GM19240 (cell line): ENCODE results near the gene CORO7.
"Not testable (repeated sequence)": the region's sequence is repeated elsewhere in the genome, so short reads cannot be mapped to it uniquely, and the experiment has no call there.

Experiments
- DNase-seq: peaks from one replicate; pipeline ENCODE4 v3.0.0; 2011; ENCODE audit warnings: low spot score; ENCODE audit not compliant: insufficient read length

CORO7 gene

GRCh38 chr16:4356820-4357219 lies 59.6 kb downstream of the CORO7 start:
- no peak for DNase-seq

DNA sequence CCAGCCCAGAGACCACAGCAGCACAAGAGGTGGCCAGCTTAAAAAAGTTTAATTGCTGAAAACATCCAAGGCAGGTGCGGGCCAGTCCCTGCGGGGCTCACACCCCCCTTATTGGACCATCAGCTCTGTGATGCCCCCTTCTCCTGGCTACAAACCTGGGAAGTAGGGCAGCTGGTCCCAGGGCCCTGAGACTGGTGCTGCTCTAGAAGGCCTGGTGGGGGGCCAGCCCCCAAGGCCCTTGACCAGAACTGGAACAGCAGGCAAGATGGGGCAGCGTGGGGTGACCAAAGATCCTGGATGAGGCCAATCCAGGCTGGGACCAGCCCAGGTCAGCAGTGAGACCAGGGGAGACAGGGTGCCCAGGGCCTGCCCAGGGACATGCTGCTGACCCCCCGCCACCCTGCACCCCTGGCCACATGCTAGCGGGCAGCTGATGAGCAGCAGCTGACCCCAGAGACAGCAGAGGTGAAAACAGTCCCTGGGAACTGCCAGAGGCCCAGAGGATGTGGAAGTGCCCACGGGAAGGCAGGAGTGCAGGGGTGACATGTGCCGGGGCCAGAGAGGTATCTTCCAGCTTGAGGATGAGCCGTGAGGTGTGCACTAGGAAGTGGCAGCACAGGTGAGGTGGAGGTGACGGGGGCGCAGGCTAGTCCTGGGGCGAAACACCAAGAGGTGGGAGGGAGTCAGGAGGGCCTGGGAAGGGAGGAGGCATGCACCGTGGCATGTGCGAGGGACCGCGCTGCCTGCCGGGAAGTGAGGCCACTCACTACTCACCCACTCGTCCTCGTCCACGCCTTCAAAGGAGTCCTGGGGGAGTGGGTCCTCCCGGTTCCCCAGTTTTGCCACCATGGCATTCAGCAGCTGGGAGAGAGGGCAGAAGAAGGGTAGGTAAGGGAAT lies 61.6 kb downstream of the CORO7 start:
- no peak for DNase-seq

- no peak for DNase-seq
Observed at GRCh38 chr16:4353675-4354074, 62.7 kb downstream of the CORO7 start.

- no peak for DNase-seq
Observed at GRCh38 chr16:4352843-4353242, 63.6 kb downstream of the CORO7 start.

GRCh38 chr16:4351880-4352279 lies 64.5 kb downstream of the CORO7 start:
- DNase-seq: no peak

DNA sequence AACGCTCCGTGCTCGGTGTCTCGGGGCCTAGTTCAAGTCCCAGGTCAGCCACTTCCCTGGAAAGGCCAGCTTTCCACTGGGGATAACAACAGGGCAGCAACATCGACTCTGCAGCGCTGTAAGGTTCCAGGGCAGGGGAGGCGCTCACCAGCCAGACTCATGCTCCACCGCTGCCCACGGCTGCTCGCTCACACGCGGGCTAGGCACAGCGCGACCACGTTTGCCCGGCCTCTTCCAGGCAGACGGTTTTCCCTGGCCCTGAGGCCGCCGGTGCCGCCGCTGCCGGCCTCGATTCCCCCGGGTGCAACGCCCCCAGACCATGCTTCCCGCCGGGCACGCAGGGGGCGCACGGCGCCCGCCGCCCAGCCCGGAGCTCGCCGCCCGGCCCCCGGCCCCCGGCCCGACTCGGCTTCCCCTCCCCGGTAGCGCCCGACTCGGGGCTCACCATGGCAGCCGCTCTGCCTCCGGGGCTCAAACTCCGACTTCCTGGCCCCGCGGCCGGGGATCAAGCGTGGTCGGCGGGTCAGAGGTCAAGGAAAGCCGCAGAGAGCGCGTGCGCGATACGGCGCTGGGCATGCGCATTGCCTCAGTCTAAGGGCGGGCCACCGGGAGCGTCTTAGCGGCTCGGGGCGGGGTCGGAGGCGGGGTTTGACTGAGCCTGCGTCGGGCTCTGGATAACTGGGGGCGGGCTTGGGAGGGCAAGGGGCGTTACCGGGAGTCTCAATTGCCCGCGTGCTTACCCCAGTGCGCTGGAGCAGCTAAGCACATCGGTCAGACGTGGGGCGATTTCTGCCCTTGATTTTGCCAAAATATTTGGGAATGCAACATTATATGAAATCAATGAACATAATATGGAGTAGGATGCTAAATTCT lies 65.4 kb downstream of the CORO7 start, which contains the start of gene PAM16:
Gene PAM16 (minus strand): TSS at position 535 of the 873 bp plus-strand sequence. CDS start 87 bp downstream, at position 448.
- DNase-seq: peak; percentile 97

GRCh38 chr16:4350365-4350786 lies 66.0 kb downstream of the CORO7 start:
- DNase-seq: no peak

GRCh38 chr16:4349332-4349731 lies 67.1 kb downstream of the CORO7 start:
- DNase-seq: no peak

DNA sequence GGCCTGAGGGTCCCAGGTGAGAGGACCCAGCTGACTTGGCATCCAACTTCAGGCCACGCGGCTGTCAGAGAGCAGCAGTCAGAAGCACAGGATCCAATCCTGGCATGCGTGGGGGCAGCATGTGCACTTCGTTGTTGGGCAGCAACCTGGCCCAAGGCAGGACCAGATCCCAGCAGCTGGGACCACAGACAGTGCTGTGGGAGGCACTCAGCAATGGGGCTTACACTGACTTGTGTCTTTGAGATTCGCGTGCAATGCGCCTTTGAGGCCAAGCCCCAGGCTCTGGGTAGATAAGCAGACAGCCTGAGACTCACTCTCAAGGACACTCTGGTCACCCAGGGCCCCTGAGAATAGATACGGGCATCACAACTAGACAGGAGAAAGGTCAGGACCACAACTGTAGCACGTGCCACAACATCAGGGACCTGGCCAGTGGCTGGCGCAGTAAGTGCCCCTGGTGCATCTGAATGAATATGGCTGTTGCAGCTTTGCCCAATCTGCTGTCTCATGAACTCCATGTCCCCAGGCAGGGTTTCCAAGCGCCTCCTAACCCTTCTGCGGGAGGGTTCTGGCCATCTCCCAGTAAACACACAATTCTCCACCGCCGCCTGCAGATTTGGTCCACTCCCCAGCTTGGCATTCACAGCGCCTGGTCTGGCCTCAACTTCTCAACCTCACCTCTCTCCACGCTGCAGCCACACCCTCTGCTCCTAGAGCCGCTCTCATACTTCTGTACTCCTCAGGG lies 68.5 kb downstream of the CORO7 start:
- no peak for DNase-seq

GRCh38 chr16:4347010-4347409 lies 69.4 kb downstream of the CORO7 start:
- DNase-seq: no peak

- DNase-seq: no peak
Observed at GRCh38 chr16:4345836-4346781, 70.3 kb downstream of the CORO7 start.

GRCh38 chr16:4344983-4345835 lies 71.2 kb downstream of the CORO7 start:
- no peak for DNase-seq

GRCh38 chr16:4344300-4344982 lies 72.0 kb downstream of the CORO7 start:
- not testable (repeated sequence) for DNase-seq

GRCh38 chr16:4342866-4343744 lies 73.3 kb downstream of the CORO7 start:
- DNase-seq: no peak

- DNase-seq: no peak
Observed at GRCh38 chr16:4341250-4341649, 75.1 kb downstream of the CORO7 start.

DNA sequence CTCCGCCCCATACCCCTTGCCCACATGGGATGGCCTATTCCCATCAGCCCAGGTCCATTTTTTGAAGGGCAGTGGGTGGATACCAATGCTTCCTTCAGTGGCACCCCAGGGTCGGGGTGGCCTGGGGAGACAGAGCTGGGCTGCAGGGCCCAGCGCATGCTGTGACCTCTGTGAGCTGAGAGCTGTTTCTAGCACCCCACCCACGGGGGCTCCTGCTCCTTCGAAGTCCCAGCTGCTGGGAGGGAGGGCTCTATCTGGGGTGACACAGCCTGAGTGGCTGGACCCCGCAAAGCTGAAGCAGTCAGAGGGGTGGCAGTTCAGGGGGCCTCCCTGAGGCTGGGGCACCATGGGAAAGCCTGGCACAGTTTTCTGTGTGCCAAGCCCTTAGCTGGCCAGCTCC lies 76.0 kb downstream of the CORO7 start:
- no peak for DNase-seq

DNA sequence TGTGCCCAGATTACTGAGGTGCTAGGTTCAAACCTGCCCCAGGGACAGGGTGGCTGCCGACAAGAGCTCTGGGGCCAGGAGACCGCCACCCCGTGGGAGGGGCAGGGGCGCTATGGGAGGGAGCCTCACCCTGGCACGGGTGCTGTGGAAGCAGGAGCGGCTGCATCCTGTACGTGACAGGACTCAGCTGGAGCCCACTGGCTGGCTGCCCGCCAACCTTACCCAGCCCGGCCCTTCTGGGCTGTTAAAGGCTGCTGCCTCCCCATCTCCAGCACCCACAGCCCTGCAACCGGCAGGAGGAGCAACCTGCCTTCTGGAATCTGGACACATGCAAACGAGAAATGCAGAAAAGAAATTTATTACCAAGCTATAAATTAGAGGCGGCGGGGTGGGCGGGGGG lies 76.5 kb downstream of the CORO7 start:
- no peak for DNase-seq

DNA sequence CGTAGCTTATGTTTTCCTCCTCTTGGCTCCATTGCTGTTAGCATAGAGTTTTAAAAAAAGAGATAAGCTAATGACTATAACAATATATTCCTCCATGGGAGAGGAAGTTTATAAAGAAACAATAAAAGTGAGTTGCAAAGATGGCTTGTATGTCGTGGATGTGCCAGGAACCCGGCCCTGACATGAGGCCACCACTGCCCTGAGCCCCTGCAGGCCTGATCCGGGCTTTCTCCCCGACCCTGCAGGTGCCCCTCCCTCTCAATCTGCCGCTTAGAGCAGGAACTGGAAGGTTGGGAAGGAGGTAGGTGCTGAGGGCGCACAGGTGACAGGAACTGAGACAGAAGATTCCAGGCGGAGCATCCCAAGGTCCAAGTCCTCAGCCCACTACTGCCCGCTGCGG lies 76.9 kb downstream of the CORO7 start:
- no peak for DNase-seq
